ENCODE data around the gene ZNF687. TPM values are rescaled to one million over a fixed set of nuclear protein-coding genes. Genes with fewer than 3 reads are reported as not detected.

ZNF687 gene
- 34.9 and 39.9 TPM in 2 replicates for total RNA-seq
- long read RNA-seq = 0 reads

- TF ChIP-seq, protein P1, sequence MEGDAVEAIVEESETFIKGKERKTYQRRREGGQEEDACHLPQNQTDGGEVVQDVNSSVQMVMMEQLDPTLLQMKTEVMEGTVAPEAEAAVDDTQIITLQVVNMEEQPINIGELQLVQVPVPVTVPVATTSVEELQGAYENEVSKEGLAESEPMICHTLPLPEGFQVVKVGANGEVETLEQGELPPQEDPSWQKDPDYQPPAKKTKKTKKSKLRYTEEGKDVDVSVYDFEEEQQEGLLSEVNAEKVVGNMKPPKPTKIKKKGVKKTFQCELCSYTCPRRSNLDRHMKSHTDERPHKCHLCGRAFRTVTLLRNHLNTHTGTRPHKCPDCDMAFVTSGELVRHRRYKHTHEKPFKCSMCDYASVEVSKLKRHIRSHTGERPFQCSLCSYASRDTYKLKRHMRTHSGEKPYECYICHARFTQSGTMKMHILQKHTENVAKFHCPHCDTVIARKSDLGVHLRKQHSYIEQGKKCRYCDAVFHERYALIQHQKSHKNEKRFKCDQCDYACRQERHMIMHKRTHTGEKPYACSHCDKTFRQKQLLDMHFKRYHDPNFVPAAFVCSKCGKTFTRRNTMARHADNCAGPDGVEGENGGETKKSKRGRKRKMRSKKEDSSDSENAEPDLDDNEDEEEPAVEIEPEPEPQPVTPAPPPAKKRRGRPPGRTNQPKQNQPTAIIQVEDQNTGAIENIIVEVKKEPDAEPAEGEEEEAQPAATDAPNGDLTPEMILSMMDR (conservative IDR thresholded peaks at IDR 0.05) = no peak
- Mint-ChIP-seq H3K27me3 (ENCODE audit: low read depth) (peaks cover 10% of the 10 kb centered on the region), H3K4me1 (peaks cover 26% of the 10 kb centered on the region), H3K9me3 (no peaks in the 10 kb centered on the region), H3K27ac (ENCODE audit: unreplicated experiment) (peak within 1 kb of the TSS; percentile 100), H3K36me3 (ENCODE audit: low read depth) (no peaks in the 10 kb centered on the region), H3K4me3 (peak within 1 kb of the TSS; percentile 100)
- peak; percentile 98 for DNase-seq (ENCODE audit: low read depth, low spot score)
These were observed at the start of gene ZNF687 for GRCh38 chr1:151281969-151282882. Gene ZNF687, plus strand, starts transcription at chr1:151282299. Its CDS starts 3,993 bp downstream, at chr1:151286292.

- TF ChIP-seq, protein P1 (conservative IDR thresholded peaks at IDR 0.05) = no peak
- DNase-seq (ENCODE audit: low read depth, low spot score) = no peak
- no peaks in the 10 kb centered on the region for H3K9me3 Mint-ChIP-seq
- no peak overlapping the region for H3K27ac Mint-ChIP-seq (ENCODE audit: unreplicated experiment)
- H3K4me1 Mint-ChIP-seq = no peaks in the 10 kb centered on the region
- H3K36me3 Mint-ChIP-seq (ENCODE audit: low read depth) = peaks cover 30% of the 10 kb centered on the region
- no peak overlapping the region for H3K4me3 Mint-ChIP-seq
- no peaks in the 10 kb centered on the region for H3K27me3 Mint-ChIP-seq (ENCODE audit: low read depth)
These were observed 46.9 kb upstream of the ZNF687 start for GRCh38 chr1:151235235-151235634.

- Mint-ChIP-seq H3K27me3 (ENCODE audit: low read depth) (no peaks in the 10 kb centered on the region), H3K27ac (ENCODE audit: unreplicated experiment) (no peak overlapping the region), H3K9me3 (no peaks in the 10 kb centered on the region), H3K36me3 (ENCODE audit: low read depth) (peaks cover 27% of the 10 kb centered on the region), H3K4me1 (no peaks in the 10 kb centered on the region), H3K4me3 (no peak overlapping the region)
- TF ChIP-seq, protein P1 (conservative IDR thresholded peaks at IDR 0.05) = no peak
- no peak for DNase-seq (ENCODE audit: low read depth, low spot score)
These were observed 44.2 kb upstream of the ZNF687 start for GRCh38 chr1:151237678-151238466.

DNA sequence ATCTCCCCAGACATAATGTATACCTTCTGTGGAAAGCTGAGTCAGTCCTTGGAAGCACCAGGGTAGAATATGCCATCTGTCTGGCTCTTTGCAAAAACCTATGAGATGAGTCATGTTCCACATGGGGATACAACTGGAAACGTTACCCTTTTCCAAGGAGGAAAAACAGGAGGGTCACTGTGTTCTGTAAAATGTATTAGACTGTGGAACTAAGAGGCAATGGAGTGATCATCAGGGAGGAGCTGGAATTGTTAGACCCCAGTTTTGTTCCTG, 43.7 kb upstream of the ZNF687 start:
- DNase-seq (ENCODE audit: low read depth, low spot score) = no peak
- Mint-ChIP-seq H3K27ac (ENCODE audit: unreplicated experiment) (no peak overlapping the region), H3K36me3 (ENCODE audit: low read depth) (peaks cover 27% of the 10 kb centered on the region), H3K4me3 (no peak overlapping the region), H3K27me3 (ENCODE audit: low read depth) (no peaks in the 10 kb centered on the region), H3K9me3 (no peaks in the 10 kb centered on the region), H3K4me1 (no peaks in the 10 kb centered on the region)
- TF ChIP-seq, protein P1 (conservative IDR thresholded peaks at IDR 0.05) = no peak

GRCh38 chr1:151242442-151242841, 39.7 kb upstream of the ZNF687 start:
- Mint-ChIP-seq H3K27me3 (ENCODE audit: low read depth) (no peaks in the 10 kb centered on the region), H3K4me3 (no peak overlapping the region), H3K27ac (ENCODE audit: unreplicated experiment) (no peak overlapping the region), H3K4me1 (no peaks in the 10 kb centered on the region), H3K9me3 (no peaks in the 10 kb centered on the region), H3K36me3 (ENCODE audit: low read depth) (peaks cover 26% of the 10 kb centered on the region)
- TF ChIP-seq, protein P1 (conservative IDR thresholded peaks at IDR 0.05) = no peak
- DNase-seq (ENCODE audit: low read depth, low spot score) = no peak

All from neural crest cell (in vitro differentiated cells).